ENCODE measurements around the gene SULT1E1. TPM values are rescaled to one million over a fixed set of nuclear protein-coding genes. Genes with fewer than 3 reads are reported as not detected.

Gene SULT1E1, protein sequence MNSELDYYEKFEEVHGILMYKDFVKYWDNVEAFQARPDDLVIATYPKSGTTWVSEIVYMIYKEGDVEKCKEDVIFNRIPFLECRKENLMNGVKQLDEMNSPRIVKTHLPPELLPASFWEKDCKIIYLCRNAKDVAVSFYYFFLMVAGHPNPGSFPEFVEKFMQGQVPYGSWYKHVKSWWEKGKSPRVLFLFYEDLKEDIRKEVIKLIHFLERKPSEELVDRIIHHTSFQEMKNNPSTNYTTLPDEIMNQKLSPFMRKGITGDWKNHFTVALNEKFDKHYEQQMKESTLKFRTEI
- 0.05 TPM for polyA plus RNA-seq (2013)

DNA sequence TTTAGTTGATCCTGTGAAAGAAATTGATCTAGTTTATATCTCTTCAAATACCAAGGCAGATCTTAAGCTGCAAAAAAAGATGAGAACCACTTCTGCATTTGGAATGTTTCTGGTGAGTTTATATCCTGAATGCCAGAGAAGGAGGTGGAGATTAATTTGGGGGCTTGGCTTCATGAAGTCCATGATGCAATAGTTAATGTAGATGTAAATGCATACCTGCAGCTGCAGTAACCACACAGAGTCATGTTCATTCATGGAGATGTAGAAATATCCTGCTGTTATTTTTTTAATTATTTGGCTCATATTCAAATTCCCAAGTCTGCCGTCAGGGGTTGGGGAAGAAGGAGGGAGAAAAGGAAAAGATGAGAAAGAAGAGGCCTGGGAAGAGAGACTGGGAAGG, at the start of gene SULT1E1:
Gene SULT1E1, minus strand, starts transcription at position 94 of the 400 bp plus-strand sequence. CDS start 2,501 bp downstream, outside the sequence.
- ChIA-PET CTCF (interaction anchor here (1.1 to 1.3 kb wide), 2 partner anchors 21 to 37 kb away, joined by 3 read pairs; no protein-coding TSS in a partner anchor), POLR2A (no interaction called here)
- H3K36me3 ChIP-seq (ENCODE audit: control insufficient read depth in 4 of 4, insufficient read depth in 4 of 4, low read length in 3 of 4): no peaks in the 10 kb centered on the region
- no peaks in the 10 kb centered on the region for H3K27me3 ChIP-seq (replicated peaks in 2 of 5; ENCODE audit: control insufficient read depth in 4 of 5, insufficient read depth in 5 of 5, low read length in 4 of 5)
- H3K4me1 ChIP-seq (ENCODE audit: control extremely low read depth in 1 of 4, control insufficient read depth in 4 of 4, insufficient read depth in 4 of 4, low read length in 3 of 4): no peaks in the 10 kb centered on the region
- no CpG with 5 or more reads among the region's 1 CpG for WGBS (ENCODE audit: insufficient coverage)
- H3K4me3 ChIP-seq (ENCODE audit: control insufficient read depth in 1 of 7, extremely low read depth in 1 of 7, insufficient read depth in 4 of 7, low read depth in 2 of 7, low read length in 6 of 7): no peak within 1 kb of the TSS
- H3K9me3 ChIP-seq (ENCODE audit: control extremely low read depth in 1 of 5, control insufficient read depth in 4 of 5, insufficient read depth in 2 of 5, low read depth in 1 of 5, low read length in 4 of 5): no peaks in the 10 kb centered on the region
- DNase-seq: peak in 2 of 3 donors; percentile 45 to 50
- H3K27ac ChIP-seq (ENCODE audit: insufficient read depth in 1 of 2, low read depth in 1 of 2, low read length in 2 of 2, poor library complexity in 1 of 2, severe bottlenecking in 2 of 2): no peak within 1 kb of the TSS

DNA sequence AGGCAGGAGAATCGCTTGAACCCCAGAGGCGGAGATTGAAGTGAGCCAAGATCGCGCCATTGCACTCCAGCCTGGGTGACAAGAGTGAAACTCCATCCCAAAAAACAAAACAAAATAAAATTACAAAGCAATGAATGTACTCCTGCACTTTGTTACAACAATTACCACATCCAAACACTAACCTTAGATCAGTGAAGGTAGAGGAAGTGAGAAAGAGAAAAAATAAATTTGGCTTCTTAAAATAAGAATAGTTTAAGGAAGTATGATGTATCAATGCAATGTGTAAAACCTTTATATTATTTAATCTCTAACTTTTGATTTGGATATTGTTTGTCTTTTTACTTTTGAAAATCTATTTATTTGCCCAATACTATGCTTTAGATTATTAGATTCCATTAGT, 49.2 kb upstream of the SULT1E1 start:
- no peaks in the 10 kb centered on the region for H3K4me1 ChIP-seq (ENCODE audit: control extremely low read depth in 1 of 4, control insufficient read depth in 4 of 4, insufficient read depth in 4 of 4, low read length in 3 of 4)
- ChIA-PET POLR2A (no interaction called here), CTCF (no interaction called here)
- H3K27me3 ChIP-seq (replicated peaks in 2 of 5; ENCODE audit: control insufficient read depth in 4 of 5, insufficient read depth in 5 of 5, low read length in 4 of 5): peaks cover 0 to 2% (median 0%) of the 10 kb centered on the region in 5 experiments
- no peaks in the 10 kb centered on the region for H3K9me3 ChIP-seq (ENCODE audit: control extremely low read depth in 1 of 5, control insufficient read depth in 4 of 5, insufficient read depth in 2 of 5, low read depth in 1 of 5, low read length in 4 of 5)
- WGBS (ENCODE audit: insufficient coverage): no CpG with 5 or more reads among the region's 4 CpGs
- H3K27ac ChIP-seq (ENCODE audit: insufficient read depth in 1 of 2, low read depth in 1 of 2, low read length in 2 of 2, poor library complexity in 1 of 2, severe bottlenecking in 2 of 2): no peak overlapping the region
- no peaks in the 10 kb centered on the region for H3K36me3 ChIP-seq (ENCODE audit: control insufficient read depth in 4 of 4, insufficient read depth in 4 of 4, low read length in 3 of 4)
- no peak for DNase-seq
- H3K4me3 ChIP-seq (ENCODE audit: control insufficient read depth in 1 of 7, extremely low read depth in 1 of 7, insufficient read depth in 4 of 7, low read depth in 2 of 7, low read length in 6 of 7): no peak overlapping the region

DNA sequence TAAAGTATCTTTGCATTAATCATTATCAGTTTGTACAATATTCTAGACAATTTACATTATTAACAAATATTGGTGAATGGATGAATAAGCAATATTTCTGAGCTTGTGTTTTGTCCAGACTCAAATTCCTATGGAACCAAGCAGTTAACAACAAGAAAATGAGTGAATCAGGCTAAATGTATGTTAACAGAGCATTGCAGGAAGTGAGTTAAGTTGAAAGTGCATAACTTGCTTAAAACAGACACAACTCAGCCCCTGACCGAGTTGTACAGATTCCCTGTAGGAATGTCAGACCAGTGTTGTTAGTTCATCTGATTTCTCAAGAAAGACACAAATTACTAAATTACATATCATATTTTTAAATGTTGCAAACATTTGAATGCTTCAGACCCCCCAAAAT, 47.2 kb upstream of the SULT1E1 start:
- POLR2A ChIA-PET: no interaction called here
- WGBS (ENCODE audit: insufficient coverage): no CpG with 5 or more reads among the region's 1 CpG
- Histone ChIP-seq H3K36me3 (ENCODE audit: control insufficient read depth in 4 of 4, insufficient read depth in 4 of 4, low read length in 3 of 4) (no peaks in the 10 kb centered on the region), H3K27me3 (replicated peaks in 2 of 5; ENCODE audit: control insufficient read depth in 4 of 5, insufficient read depth in 5 of 5, low read length in 4 of 5) (peaks cover 0 to 2% (median 0%) of the 10 kb centered on the region in 5 experiments), H3K27ac (ENCODE audit: insufficient read depth in 1 of 2, low read depth in 1 of 2, low read length in 2 of 2, poor library complexity in 1 of 2, severe bottlenecking in 2 of 2) (no peak overlapping the region), H3K4me3 (ENCODE audit: control insufficient read depth in 1 of 7, extremely low read depth in 1 of 7, insufficient read depth in 4 of 7, low read depth in 2 of 7, low read length in 6 of 7) (no peak overlapping the region), H3K4me1 (ENCODE audit: control extremely low read depth in 1 of 4, control insufficient read depth in 4 of 4, insufficient read depth in 4 of 4, low read length in 3 of 4) (no peaks in the 10 kb centered on the region), H3K9me3 (ENCODE audit: control extremely low read depth in 1 of 5, control insufficient read depth in 4 of 5, insufficient read depth in 2 of 5, low read depth in 1 of 5, low read length in 4 of 5) (no peaks in the 10 kb centered on the region)
- CTCF ChIA-PET: no interaction called here
- no peak for DNase-seq

DNA sequence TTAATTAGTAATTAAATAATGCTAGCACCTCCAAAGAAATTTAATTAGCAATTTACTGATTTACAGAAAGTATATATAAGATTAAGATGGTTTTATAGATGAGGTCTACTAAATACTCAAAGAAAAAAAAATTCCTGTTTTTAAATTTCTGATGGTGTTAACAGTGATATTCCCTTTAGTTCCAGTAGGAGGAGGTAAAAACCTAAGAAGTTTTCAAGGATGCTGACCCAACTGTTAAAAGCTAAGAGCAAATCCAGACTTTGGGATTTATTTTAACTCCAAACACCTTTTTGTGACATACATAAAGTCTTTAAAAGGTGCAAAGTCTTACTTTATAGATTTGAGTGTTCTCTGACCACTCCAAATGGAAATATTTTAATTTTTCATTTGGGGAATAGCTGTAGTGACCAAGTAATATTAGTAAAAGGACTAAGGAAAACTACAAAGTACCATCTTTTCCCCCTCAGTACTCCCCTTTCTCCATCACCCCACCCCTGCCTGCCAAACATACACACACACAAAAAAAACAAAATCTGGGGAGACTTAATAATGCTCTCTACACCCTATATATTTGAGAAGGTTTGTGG, 36.7 kb upstream of the SULT1E1 start:
- Histone ChIP-seq H3K4me3 (ENCODE audit: control insufficient read depth in 1 of 7, extremely low read depth in 1 of 7, insufficient read depth in 4 of 7, low read depth in 2 of 7, low read length in 6 of 7) (no peak overlapping the region), H3K36me3 (ENCODE audit: control insufficient read depth in 4 of 4, insufficient read depth in 4 of 4, low read length in 3 of 4) (no peaks in the 10 kb centered on the region), H3K27ac (ENCODE audit: insufficient read depth in 1 of 2, low read depth in 1 of 2, low read length in 2 of 2, poor library complexity in 1 of 2, severe bottlenecking in 2 of 2) (no peak overlapping the region), H3K9me3 (ENCODE audit: control extremely low read depth in 1 of 5, control insufficient read depth in 4 of 5, insufficient read depth in 2 of 5, low read depth in 1 of 5, low read length in 4 of 5) (no peaks in the 10 kb centered on the region), H3K4me1 (ENCODE audit: control extremely low read depth in 1 of 4, control insufficient read depth in 4 of 4, insufficient read depth in 4 of 4, low read length in 3 of 4) (no peaks in the 10 kb centered on the region), H3K27me3 (replicated peaks in 2 of 5; ENCODE audit: control insufficient read depth in 4 of 5, insufficient read depth in 5 of 5, low read length in 4 of 5) (peaks cover 0 to 2% (median 0%) of the 10 kb centered on the region in 5 experiments)
- ChIA-PET CTCF (interaction anchor here (1.5 kb wide), 1 partner anchor 15 kb away, joined by 5 read pairs; no protein-coding TSS in a partner anchor), POLR2A (no interaction called here)
- DNase-seq: no peak

DNA sequence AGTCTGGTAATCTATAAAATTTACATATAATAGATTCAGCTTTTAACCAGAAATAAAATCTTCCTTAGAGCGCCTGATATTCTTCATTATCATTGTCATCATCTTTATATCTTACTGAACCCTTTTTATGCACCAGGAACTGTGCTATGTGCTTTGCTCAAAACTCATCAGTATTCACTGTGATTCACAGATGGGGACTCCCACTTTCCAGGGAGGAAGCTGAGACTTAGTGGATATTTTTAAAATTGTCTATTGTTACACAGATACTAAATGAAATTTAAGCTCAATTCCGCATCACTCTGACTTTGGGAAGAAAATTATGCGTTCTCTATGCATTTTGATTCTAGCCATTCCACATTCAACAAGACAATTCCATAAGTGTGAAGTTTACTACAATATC, 34.8 kb upstream of the SULT1E1 start:
- Histone ChIP-seq H3K4me1 (ENCODE audit: control extremely low read depth in 1 of 4, control insufficient read depth in 4 of 4, insufficient read depth in 4 of 4, low read length in 3 of 4) (no peaks in the 10 kb centered on the region), H3K27ac (ENCODE audit: insufficient read depth in 1 of 2, low read depth in 1 of 2, low read length in 2 of 2, poor library complexity in 1 of 2, severe bottlenecking in 2 of 2) (no peak overlapping the region), H3K27me3 (replicated peaks in 2 of 5; ENCODE audit: control insufficient read depth in 4 of 5, insufficient read depth in 5 of 5, low read length in 4 of 5) (peaks cover 0 to 2% (median 0%) of the 10 kb centered on the region in 5 experiments), H3K36me3 (ENCODE audit: control insufficient read depth in 4 of 4, insufficient read depth in 4 of 4, low read length in 3 of 4) (no peaks in the 10 kb centered on the region), H3K9me3 (ENCODE audit: control extremely low read depth in 1 of 5, control insufficient read depth in 4 of 5, insufficient read depth in 2 of 5, low read depth in 1 of 5, low read length in 4 of 5) (no peaks in the 10 kb centered on the region), H3K4me3 (ENCODE audit: control insufficient read depth in 1 of 7, extremely low read depth in 1 of 7, insufficient read depth in 4 of 7, low read depth in 2 of 7, low read length in 6 of 7) (no peak overlapping the region)
- 93% methylated on average over 2 of the region's 3 CpGs for WGBS (ENCODE audit: insufficient coverage)
- no peak for DNase-seq
- ChIA-PET POLR2A (no interaction called here), CTCF (no interaction called here)

DNA sequence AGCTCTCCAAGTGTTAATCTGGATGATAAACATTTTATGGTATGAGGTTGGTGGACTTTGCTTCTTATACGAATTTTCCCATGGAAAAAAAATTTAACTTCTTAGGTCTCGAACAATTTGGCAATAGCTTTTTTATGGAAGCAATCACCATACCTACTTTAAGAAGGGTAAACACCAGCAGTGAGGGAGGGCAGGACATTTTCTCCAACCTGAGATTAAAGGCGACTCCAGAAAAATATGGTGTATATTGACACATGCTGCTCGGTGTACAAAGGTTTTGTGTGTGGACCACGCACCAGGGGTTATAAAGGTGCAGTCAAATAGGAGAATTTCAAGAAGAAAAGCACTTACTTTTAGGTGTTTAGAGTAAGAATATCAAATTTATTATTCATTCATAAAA, 34.2 kb upstream of the SULT1E1 start:
- peaks cover 0 to 2% (median 0%) of the 10 kb centered on the region in 5 experiments for H3K27me3 ChIP-seq (replicated peaks in 2 of 5; ENCODE audit: control insufficient read depth in 4 of 5, insufficient read depth in 5 of 5, low read length in 4 of 5)
- H3K4me1 ChIP-seq (ENCODE audit: control extremely low read depth in 1 of 4, control insufficient read depth in 4 of 4, insufficient read depth in 4 of 4, low read length in 3 of 4): no peaks in the 10 kb centered on the region
- H3K36me3 ChIP-seq (ENCODE audit: control insufficient read depth in 4 of 4, insufficient read depth in 4 of 4, low read length in 3 of 4): no peaks in the 10 kb centered on the region
- no peak overlapping the region for H3K27ac ChIP-seq (ENCODE audit: insufficient read depth in 1 of 2, low read depth in 1 of 2, low read length in 2 of 2, poor library complexity in 1 of 2, severe bottlenecking in 2 of 2)
- no peak for DNase-seq
- no peak overlapping the region for H3K4me3 ChIP-seq (ENCODE audit: control insufficient read depth in 1 of 7, extremely low read depth in 1 of 7, insufficient read depth in 4 of 7, low read depth in 2 of 7, low read length in 6 of 7)
- POLR2A ChIA-PET: no interaction called here
- no peaks in the 10 kb centered on the region for H3K9me3 ChIP-seq (ENCODE audit: control extremely low read depth in 1 of 5, control insufficient read depth in 4 of 5, insufficient read depth in 2 of 5, low read depth in 1 of 5, low read length in 4 of 5)
- CTCF ChIA-PET: interaction anchor here (1.0 kb wide), 1 partner anchor 14 kb away, joined by 3 read pairs; no protein-coding TSS in a partner anchor
- 90% methylated on average over 2 of the region's 5 CpGs for WGBS (ENCODE audit: insufficient coverage)

DNA sequence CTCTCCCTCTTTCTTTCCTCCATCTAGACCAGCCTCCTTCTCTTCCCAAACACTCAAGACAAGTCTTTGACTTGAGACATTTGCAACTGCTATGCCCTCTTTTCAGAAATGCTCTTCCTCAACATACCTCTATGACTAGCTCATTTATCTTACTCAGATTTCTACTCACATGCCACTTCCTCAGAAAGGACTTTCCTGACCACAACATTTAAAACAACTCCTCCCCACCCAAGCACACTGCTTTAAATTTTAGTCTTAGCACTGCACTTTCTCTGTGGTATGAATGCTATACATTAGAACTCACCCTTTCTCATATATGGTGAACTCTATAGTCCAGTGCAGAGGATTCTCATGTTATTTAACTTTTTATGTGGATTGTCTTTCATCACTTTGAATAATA, 28.4 kb upstream of the SULT1E1 start:
- POLR2A ChIA-PET: no interaction called here
- Histone ChIP-seq H3K27me3 (replicated peaks in 2 of 5; ENCODE audit: control insufficient read depth in 4 of 5, insufficient read depth in 5 of 5, low read length in 4 of 5) (no peaks in the 10 kb centered on the region), H3K4me1 (ENCODE audit: control extremely low read depth in 1 of 4, control insufficient read depth in 4 of 4, insufficient read depth in 4 of 4, low read length in 3 of 4) (peaks cover 0 to 7% (median 0%) of the 10 kb centered on the region in 4 experiments), H3K9me3 (ENCODE audit: control extremely low read depth in 1 of 5, control insufficient read depth in 4 of 5, insufficient read depth in 2 of 5, low read depth in 1 of 5, low read length in 4 of 5) (peaks cover 0 to 6% (median 0%) of the 10 kb centered on the region in 5 experiments), H3K36me3 (ENCODE audit: control insufficient read depth in 4 of 4, insufficient read depth in 4 of 4, low read length in 3 of 4) (no peaks in the 10 kb centered on the region), H3K27ac (ENCODE audit: insufficient read depth in 1 of 2, low read depth in 1 of 2, low read length in 2 of 2, poor library complexity in 1 of 2, severe bottlenecking in 2 of 2) (no peak overlapping the region), H3K4me3 (ENCODE audit: control insufficient read depth in 1 of 7, extremely low read depth in 1 of 7, insufficient read depth in 4 of 7, low read depth in 2 of 7, low read length in 6 of 7) (no peak overlapping the region)
- CTCF ChIA-PET: no interaction called here
- DNase-seq: peak in 2 of 3 donors; percentile 38 to 55
